Body of pancreas (tissue), 4 donors: ENCODE results near the gene ARL6IP6. TPM values are rescaled to one million over a fixed set of nuclear protein-coding genes. Genes with fewer than 3 reads are reported as not detected.

Experiments
- ATAC-seq: fragments of 150-250 bp; one replicate; pipeline ENCODE4 v1.9.1; 2016
- DNase-seq, 4 donors: peaks; one replicate each; pipeline ENCODE4 v3.0.0-alpha.2; 2019
- H3K27ac ChIP-seq, 4 donors: fragments of 200-600 bp; sonication (generic); 1 replicate in 3 of 4; 2 replicates in 1 of 4; pipeline versions ENCODE4 v1.5.1 to v1.6.1; 2016 to 2019; ENCODE audit warnings: mild to moderate bottlenecking in 1 of 4, mixed read lengths in 1 of 4, moderate library complexity in 1 of 4
- H3K27me3 ChIP-seq, 2 donors: fragments of 200-600 bp; sonication (generic); one replicate each; pipeline ENCODE4 v1.6.0; 2016; ENCODE audit warnings: mild to moderate bottlenecking in 1 of 2
- H3K36me3 ChIP-seq, 2 donors: fragments of 200-600 bp; sonication (generic); replicated peaks in 1 of 2; 2 replicates each; pipeline ENCODE4 v1.5.1; 2016; ENCODE audit warnings: low read depth in 2 of 2; ENCODE audit not compliant: insufficient read depth in 1 of 2
- H3K4me1 ChIP-seq: fragments of 200-600 bp; sonication (generic); one replicate; pipeline ENCODE4 v1.6.0; 2016
- H3K4me3 ChIP-seq, 2 donors: fragments of 200-600 bp; sonication (generic); 1 replicate in 1 of 2; 2 replicates in 1 of 2; pipeline ENCODE4 v1.5.1; 2016 to 2019
- H3K9me3 ChIP-seq, 3 donors: fragments of 200-600 bp; sonication (generic); 1 replicate in 2 of 3; 2 replicates in 1 of 3; pipeline ENCODE4 v1.5.1; 2016
- POLR2A ChIP-seq, 3 donors: fragments of 450-650 bp; IDR thresholded peaks; one replicate each; pipeline ENCODE4 v1.6.1; 2016; ENCODE audit warnings: antibody characterized with exemption in 3 of 3, mild to moderate bottlenecking in 2 of 3
- WGBS, 2 donors: methylation state at CpG; one replicate each; pipeline ENCODE4 v1.1.5; 2017; 5-methylcytosine and 5-hydroxymethylcytosine counted together
- intact Hi-C: fragments of 100-400 bp; cut with DNase I; formaldehyde crosslinking; loops from one replicate; pipeline ENCODE4 v1.15.1; 2023
- total RNA-seq, 2 donors: library from RNA; depleted of rRNA; stranded (reverse); fragments of >200 nt; gene quantifications; one replicate each; pipeline ENCODE4 v1.1.0, GENCODE V29; 2016
- TF ChIP-seq, protein P1 (sequence below), 7 experiments: fragments of 450-650 bp in 4 of 7; fragments of 200-600 bp in 3 of 7; sonication (generic) in 3 of 7; IDR thresholded peaks; one replicate each; pipeline ENCODE4 v1.5.1; 2016 to 2019; ENCODE audit warnings: antibody characterized with exemption in 7 of 7

Gene ARL6IP6
- total RNA-seq, 2 donors from 2014 or later = 8.3 to 12.2 TPM

DNA sequence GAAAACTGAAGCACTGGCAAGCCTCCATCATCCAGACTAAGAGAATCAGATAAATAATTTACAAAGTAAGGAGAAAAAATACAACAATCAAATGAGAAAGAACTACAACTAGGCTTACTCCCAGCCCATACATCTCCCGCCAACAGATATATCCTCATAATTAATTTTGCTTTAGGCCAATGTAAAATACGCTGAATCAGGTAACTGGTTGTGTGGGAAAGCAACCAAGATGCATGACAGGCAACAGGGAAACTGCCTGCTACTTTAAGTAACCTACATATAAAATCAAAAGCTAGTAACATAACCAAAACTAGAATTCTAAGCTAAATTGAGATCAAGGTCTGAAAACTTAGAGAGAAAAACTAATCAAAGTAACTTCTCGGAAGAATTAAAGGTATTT lies 22.7 kb upstream of the ARL6IP6 start:
- TF ChIP-seq, protein P1, sequence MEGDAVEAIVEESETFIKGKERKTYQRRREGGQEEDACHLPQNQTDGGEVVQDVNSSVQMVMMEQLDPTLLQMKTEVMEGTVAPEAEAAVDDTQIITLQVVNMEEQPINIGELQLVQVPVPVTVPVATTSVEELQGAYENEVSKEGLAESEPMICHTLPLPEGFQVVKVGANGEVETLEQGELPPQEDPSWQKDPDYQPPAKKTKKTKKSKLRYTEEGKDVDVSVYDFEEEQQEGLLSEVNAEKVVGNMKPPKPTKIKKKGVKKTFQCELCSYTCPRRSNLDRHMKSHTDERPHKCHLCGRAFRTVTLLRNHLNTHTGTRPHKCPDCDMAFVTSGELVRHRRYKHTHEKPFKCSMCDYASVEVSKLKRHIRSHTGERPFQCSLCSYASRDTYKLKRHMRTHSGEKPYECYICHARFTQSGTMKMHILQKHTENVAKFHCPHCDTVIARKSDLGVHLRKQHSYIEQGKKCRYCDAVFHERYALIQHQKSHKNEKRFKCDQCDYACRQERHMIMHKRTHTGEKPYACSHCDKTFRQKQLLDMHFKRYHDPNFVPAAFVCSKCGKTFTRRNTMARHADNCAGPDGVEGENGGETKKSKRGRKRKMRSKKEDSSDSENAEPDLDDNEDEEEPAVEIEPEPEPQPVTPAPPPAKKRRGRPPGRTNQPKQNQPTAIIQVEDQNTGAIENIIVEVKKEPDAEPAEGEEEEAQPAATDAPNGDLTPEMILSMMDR (IDR thresholded peaks at IDR 0.05) = no peak
- TF ChIP-seq POLR2A (IDR thresholded peaks at IDR 0.05) = no peak
- 96 to 98% methylated on average over 3 of the region's 3 CpGs for WGBS, 2 donors
- Histone ChIP-seq H3K4me1 (no peaks in the 10 kb centered on the region), H3K27me3 (no peaks in the 10 kb centered on the region), H3K4me3 (no peak overlapping the region), H3K9me3 (no peaks in the 10 kb centered on the region), H3K36me3 (peaks cover 0 to 8% of the 10 kb centered on the region in 2 donors), H3K27ac (no peak overlapping the region)
- ATAC-seq (no peak), DNase-seq (no peak)
- intact Hi-C loops = no loop called here

DNA sequence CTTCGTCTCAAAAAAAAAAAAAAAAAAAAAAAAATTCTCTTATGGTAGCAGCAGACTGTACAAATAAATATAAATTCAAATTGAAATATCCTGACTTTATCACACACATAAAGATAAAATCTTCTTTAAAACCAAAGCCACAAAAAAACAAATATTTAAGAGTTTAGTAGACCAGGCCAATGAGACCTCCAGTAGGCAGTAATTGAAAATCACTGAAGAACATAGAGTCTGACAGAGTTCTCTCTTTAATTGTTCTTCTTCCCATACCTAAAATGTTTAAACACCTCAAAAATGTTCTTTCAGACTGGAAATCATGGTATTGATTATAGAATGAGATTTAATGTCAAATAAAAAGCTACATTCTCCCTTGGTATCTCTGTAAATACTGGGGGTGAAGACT lies 21.9 kb upstream of the ARL6IP6 start:
- peaks cover 0 to 8% of the 10 kb centered on the region in 2 donors for H3K36me3 ChIP-seq
- 92 to 93% methylated on average over 1 of the region's 1 CpG for WGBS, 2 donors
- no peak overlapping the region for H3K4me3 ChIP-seq
- ATAC-seq (no peak), DNase-seq (no peak)
- intact Hi-C loops = no loop called here
- no peaks in the 10 kb centered on the region for H3K9me3 ChIP-seq
- H3K27me3 ChIP-seq = no peaks in the 10 kb centered on the region
- TF ChIP-seq, protein P1 (IDR thresholded peaks at IDR 0.05) = no peak
- no peak for TF ChIP-seq POLR2A (IDR thresholded peaks at IDR 0.05)
- no peaks in the 10 kb centered on the region for H3K4me1 ChIP-seq
- no peak overlapping the region for H3K27ac ChIP-seq

DNA sequence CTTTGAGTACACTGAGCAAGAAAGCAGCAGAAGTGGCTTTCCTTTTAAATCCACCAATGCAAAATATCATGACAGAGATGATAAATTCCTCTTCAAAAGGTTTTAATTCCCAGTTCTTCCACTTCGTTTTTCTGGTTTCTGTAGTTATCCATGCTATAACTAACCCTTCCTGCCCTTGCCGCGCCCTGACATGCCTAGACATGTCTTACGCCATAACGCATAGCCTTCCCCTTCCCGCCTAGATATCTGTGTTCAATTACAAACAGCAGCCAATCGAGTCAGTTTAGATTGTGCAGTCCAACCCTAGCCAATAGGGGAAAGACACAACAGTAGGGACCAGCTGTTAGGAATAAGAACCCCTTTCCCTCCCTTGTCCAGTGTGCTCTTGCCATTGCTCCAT lies 17.2 kb upstream of the ARL6IP6 start:
- ATAC-seq (no peak), DNase-seq (no peak)
- Histone ChIP-seq H3K27me3 (no peaks in the 10 kb centered on the region), H3K36me3 (no peaks in the 10 kb centered on the region), H3K4me3 (no peak overlapping the region), H3K27ac (no peak overlapping the region), H3K4me1 (no peaks in the 10 kb centered on the region), H3K9me3 (no peaks in the 10 kb centered on the region)
- intact Hi-C loops = no loop called here
- WGBS, 2 donors = 96 to 98% methylated on average over 7 of the region's 7 CpGs
- no peak for TF ChIP-seq POLR2A (IDR thresholded peaks at IDR 0.05)
- TF ChIP-seq, protein P1 (IDR thresholded peaks at IDR 0.05) = no peak

DNA sequence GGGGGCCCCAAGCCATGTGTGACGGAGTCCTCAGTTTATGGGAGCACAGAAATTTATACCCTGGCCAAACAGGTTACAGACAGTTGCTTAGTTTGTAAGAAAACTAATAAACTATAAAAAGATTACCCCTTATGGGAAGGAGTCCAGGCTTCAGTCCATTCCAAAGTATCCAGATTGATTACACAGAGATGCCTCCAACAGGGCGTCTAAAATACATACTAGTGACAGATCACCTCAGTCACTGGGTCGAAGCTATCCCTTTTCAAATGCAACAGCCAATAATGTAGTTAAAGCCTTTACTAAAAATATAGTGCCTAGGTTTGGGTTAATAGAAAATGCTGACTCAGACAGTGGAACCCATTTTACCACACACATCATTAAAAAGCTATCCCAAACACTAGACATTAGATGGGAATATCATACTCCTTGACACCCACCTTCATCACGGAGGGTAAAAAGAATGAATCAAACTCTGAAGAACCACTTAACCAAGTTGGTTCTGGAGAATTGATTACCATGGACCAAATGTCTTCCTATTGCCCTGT lies 11.9 kb upstream of the ARL6IP6 start:
- WGBS, 2 donors = 86 to 90% methylated on average over 4 of the region's 4 CpGs
- no peaks in the 10 kb centered on the region for H3K9me3 ChIP-seq
- H3K36me3 ChIP-seq = no peaks in the 10 kb centered on the region
- ATAC-seq = no peak
- no peak for TF ChIP-seq POLR2A (IDR thresholded peaks at IDR 0.05)
- TF ChIP-seq, protein P1 (IDR thresholded peaks at IDR 0.05) = no peak
- no peaks in the 10 kb centered on the region for H3K4me1 ChIP-seq
- no peaks in the 10 kb centered on the region for H3K27me3 ChIP-seq
- no peak for DNase-seq
- no peak overlapping the region for H3K27ac ChIP-seq
- intact Hi-C loops = no loop called here
- H3K4me3 ChIP-seq = no peak overlapping the region

DNA sequence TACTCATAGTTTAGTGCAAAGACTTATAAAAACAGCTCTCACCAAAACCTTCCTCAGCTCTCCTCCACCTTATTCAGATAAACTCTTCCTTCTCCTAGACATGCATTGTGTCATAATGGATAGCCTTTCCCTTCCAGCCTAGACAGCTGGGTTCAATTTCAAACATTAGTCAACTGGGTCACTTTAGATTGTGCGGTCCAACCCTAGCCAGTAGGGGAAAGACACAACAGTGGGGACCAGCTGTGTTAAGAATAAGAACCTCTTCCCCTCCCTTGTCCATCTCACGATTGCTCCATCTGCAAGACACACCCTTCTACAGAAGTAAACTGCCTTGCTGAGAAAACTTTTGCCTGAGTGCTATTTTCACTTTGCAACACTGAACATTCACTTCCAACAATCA lies 9.7 kb upstream of the ARL6IP6 start:
- H3K27ac ChIP-seq = no peak overlapping the region
- WGBS, 2 donors = 93 to 100% methylated on average over 2 of the region's 2 CpGs
- no peaks in the 10 kb centered on the region for H3K9me3 ChIP-seq
- H3K36me3 ChIP-seq = peaks cover 0 to 3% of the 10 kb centered on the region in 2 donors
- DNase-seq (no peak), ATAC-seq (no peak)
- H3K4me1 ChIP-seq = no peaks in the 10 kb centered on the region
- intact Hi-C loops = no loop called here
- TF ChIP-seq, protein P1 (IDR thresholded peaks at IDR 0.05) = no peak
- TF ChIP-seq POLR2A (IDR thresholded peaks at IDR 0.05) = no peak
- H3K4me3 ChIP-seq = no peak overlapping the region
- no peaks in the 10 kb centered on the region for H3K27me3 ChIP-seq
